ENCODE results near the gene RIOK2.
A peak's percentile ranks its signal among the peaks of the same experiment; 100 is the strongest.
"Not testable (repeated sequence)": the region's sequence is repeated elsewhere in the genome, so short reads cannot be mapped to it uniquely, and the experiment has no call there.

Gene RIOK2

GRCh38 chr5:97183100-97183929 lies at the start of gene RIOK2:
Gene RIOK2, minus strand, starts transcription at chr5:97183247. Its CDS starts 56 bp downstream, at chr5:97183191.
- peak; percentile 91 for DNase-seq (ENCODE audit: low read depth, low spot score)

GRCh38 chr5:97231025-97231636 lies 48.1 kb upstream of the RIOK2 start:
- peak; percentile 20 for DNase-seq (ENCODE audit: low read depth, low spot score)

- no peak for DNase-seq (ENCODE audit: low read depth, low spot score)
These were observed 46.7 kb upstream of the RIOK2 start for GRCh38 chr5:97229688-97230285.

GRCh38 chr5:97229196-97229595 lies 46.1 kb upstream of the RIOK2 start:
- DNase-seq (ENCODE audit: low read depth, low spot score), result no peak

- DNase-seq (ENCODE audit: low read depth, low spot score), result no peak
These were observed 42.2 kb upstream of the RIOK2 start for GRCh38 chr5:97225222-97225621.

- no peak for DNase-seq (ENCODE audit: low read depth, low spot score)
These were observed 41.2 kb upstream of the RIOK2 start for GRCh38 chr5:97224112-97224750.

GRCh38 chr5:97223596-97223995 lies 40.5 kb upstream of the RIOK2 start:
- DNase-seq (ENCODE audit: low read depth, low spot score), result no peak

GRCh38 chr5:97209343-97209742 lies 26.3 kb upstream of the RIOK2 start:
- no peak for DNase-seq (ENCODE audit: low read depth, low spot score)

GRCh38 chr5:97208714-97209113 lies 25.7 kb upstream of the RIOK2 start:
- no peak for DNase-seq (ENCODE audit: low read depth, low spot score)

GRCh38 chr5:97208184-97208713 lies 25.2 kb upstream of the RIOK2 start:
- no peak for DNase-seq (ENCODE audit: low read depth, low spot score)

- DNase-seq (ENCODE audit: low read depth, low spot score), result no peak
These were observed 11.3 kb upstream of the RIOK2 start for GRCh38 chr5:97194366-97194765.

- no peak for DNase-seq (ENCODE audit: low read depth, low spot score)
These were observed 10.3 kb upstream of the RIOK2 start for GRCh38 chr5:97193355-97193688.

- DNase-seq (ENCODE audit: low read depth, low spot score), result peak; percentile 3
These were observed 9.7 kb upstream of the RIOK2 start for GRCh38 chr5:97192580-97193354.

GRCh38 chr5:97191893-97192292 lies 8.8 kb upstream of the RIOK2 start:
- no peak for DNase-seq (ENCODE audit: low read depth, low spot score)

- not testable (repeated sequence) for DNase-seq (ENCODE audit: low read depth, low spot score)
These were observed 6.5 kb upstream of the RIOK2 start for GRCh38 chr5:97189523-97189922.

GRCh38 chr5:97183930-97184213 lies 825 bp upstream of the RIOK2 start:
- DNase-seq (ENCODE audit: low read depth, low spot score), result no peak

GRCh38 chr5:97182571-97183099 lies 412 bp downstream of the RIOK2 start:
- DNase-seq (ENCODE audit: low read depth, low spot score), result no peak

GRCh38 chr5:97181856-97182545 lies 1.0 kb downstream of the RIOK2 start:
- no peak for DNase-seq (ENCODE audit: low read depth, low spot score)

- not testable (repeated sequence) for DNase-seq (ENCODE audit: low read depth, low spot score)
These were observed 3.6 kb downstream of the RIOK2 start for GRCh38 chr5:97179457-97179856.

GRCh38 chr5:97172227-97172626 lies 10.8 kb downstream of the RIOK2 start:
- DNase-seq (ENCODE audit: low read depth, low spot score), result no peak

- DNase-seq (ENCODE audit: low read depth, low spot score), result no peak
These were observed 11.3 kb downstream of the RIOK2 start for GRCh38 chr5:97171703-97172102.
